Right atrium auricular region (tissue), 2 donors: ENCODE results near the gene PLXND1. TPM values are rescaled to one million over a fixed set of nuclear protein-coding genes. Genes with fewer than 3 reads are reported as not detected.

Experiments
- DNase-seq: peaks from one replicate; pipeline ENCODE4 v3.0.0-alpha.2; 2019; ENCODE audit warnings: low spot score
- H3K27ac ChIP-seq, 2 donors: fragments of 200-600 bp; sonication (generic); 1 replicate in 1 of 2; 2 replicates in 1 of 2; pipeline ENCODE4 v1.5.1; 2016 to 2019
- H3K27me3 ChIP-seq, 2 donors: fragments of 200-600 bp; sonication (generic); one replicate each; pipeline versions ENCODE4 v1.5.1 to v1.6.0; 2017 to 2019
- H3K36me3 ChIP-seq: fragments of 200-600 bp; sonication (generic); one replicate; pipeline ENCODE4 v1.5.1; 2016
- H3K4me1 ChIP-seq, 2 donors: fragments of 200-600 bp; sonication (generic); one replicate each; pipeline versions ENCODE4 v1.5.1 to v1.6.0; 2017 to 2019
- H3K4me3 ChIP-seq, 2 donors: fragments of 200-600 bp; sonication (generic); 1 replicate in 1 of 2; 2 replicates in 1 of 2; pipeline ENCODE4 v1.5.1; 2017 to 2019; ENCODE audit warnings: mild to moderate bottlenecking in 1 of 2, moderate library complexity in 1 of 2
- H3K9me3 ChIP-seq, 2 donors: fragments of 200-600 bp; sonication (generic); one replicate each; pipeline ENCODE4 v1.5.1; 2019
- total RNA-seq, 2 donors: library from RNA; depleted of rRNA; stranded (reverse); fragments of >200 nt; gene quantifications; one replicate each; pipeline ENCODE4 v1.1.0, GENCODE V29; 2016
- TF ChIP-seq, protein P1 (sequence below), 2 donors: fragments of 200-600 bp; sonication (generic); IDR thresholded peaks; one replicate each; pipeline ENCODE4 v1.5.1; 2019; ENCODE audit warnings: antibody characterized with exemption in 2 of 2

The PLXND1 gene
- total RNA-seq, 2 donors from 2014 or later, result 44.5 to 93.1 TPM

DNA sequence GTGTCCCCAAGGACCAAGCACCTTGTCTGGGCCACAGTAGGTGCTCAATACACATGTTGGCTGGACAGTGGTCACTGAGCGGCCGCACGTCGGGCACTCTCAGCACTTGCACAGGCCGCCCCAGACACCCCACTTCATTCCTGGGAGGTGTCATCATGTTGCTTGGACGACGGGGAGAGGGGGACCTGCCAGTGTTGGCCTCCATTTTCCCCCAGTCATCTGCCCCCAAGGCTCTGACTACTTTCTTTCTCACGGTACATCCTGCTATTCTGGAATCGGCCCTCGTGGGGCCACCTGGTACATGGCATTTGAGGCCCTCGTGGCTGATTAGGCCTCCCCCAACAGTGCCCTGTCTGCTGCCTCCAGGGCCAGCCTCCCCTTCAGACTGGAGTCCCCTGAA, 79.2 kb downstream of the PLXND1 start:
- H3K4me1 ChIP-seq, result peaks cover 0 to 6% of the 10 kb centered on the region in 2 donors
- H3K36me3 ChIP-seq, result no peaks in the 10 kb centered on the region
- no peak for DNase-seq
- H3K4me3 ChIP-seq, result no peak overlapping the region
- H3K27ac ChIP-seq, result no peak overlapping the region
- no peaks in the 10 kb centered on the region for H3K27me3 ChIP-seq
- no peaks in the 10 kb centered on the region for H3K9me3 ChIP-seq
- TF ChIP-seq, protein P1, sequence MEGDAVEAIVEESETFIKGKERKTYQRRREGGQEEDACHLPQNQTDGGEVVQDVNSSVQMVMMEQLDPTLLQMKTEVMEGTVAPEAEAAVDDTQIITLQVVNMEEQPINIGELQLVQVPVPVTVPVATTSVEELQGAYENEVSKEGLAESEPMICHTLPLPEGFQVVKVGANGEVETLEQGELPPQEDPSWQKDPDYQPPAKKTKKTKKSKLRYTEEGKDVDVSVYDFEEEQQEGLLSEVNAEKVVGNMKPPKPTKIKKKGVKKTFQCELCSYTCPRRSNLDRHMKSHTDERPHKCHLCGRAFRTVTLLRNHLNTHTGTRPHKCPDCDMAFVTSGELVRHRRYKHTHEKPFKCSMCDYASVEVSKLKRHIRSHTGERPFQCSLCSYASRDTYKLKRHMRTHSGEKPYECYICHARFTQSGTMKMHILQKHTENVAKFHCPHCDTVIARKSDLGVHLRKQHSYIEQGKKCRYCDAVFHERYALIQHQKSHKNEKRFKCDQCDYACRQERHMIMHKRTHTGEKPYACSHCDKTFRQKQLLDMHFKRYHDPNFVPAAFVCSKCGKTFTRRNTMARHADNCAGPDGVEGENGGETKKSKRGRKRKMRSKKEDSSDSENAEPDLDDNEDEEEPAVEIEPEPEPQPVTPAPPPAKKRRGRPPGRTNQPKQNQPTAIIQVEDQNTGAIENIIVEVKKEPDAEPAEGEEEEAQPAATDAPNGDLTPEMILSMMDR (IDR thresholded peaks at IDR 0.05), result no peak

DNA sequence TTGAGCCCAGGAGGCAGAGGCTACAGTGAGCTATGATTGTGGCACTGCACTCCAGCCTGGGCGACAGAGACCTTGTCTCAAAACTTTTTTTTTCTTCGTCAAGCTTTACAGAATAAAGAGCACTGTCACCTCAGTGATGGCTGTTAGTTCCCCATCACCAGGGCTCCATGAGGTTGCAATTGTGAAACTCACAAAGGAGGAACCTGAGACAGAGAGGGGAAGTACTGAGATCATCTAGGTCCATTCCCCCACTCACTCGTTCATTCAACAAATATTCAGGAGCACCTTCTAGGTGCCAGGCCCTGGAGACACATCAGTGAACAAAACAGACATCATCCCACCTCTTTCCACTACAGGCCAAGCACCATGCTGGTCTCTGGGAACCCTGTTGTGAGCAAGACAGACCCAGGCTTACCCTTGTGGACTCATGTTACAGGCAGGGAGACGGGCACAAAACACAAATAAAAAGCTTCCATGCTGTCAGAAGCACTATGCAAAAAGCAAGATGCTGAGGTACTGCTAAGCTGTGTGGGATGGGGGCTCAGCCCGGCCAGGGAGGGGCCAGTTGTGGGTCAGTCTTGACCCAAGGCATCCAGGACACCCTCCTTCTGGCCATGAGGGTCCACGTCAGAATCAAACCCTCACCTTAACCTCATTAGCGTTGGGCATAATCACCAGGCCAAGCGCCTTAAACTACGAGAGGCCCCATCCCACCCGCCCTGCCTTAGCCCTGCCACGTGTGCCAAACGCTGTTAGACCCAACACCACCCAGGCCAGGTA, 80.2 kb downstream of the PLXND1 start:
- Histone ChIP-seq H3K27me3 (no peaks in the 10 kb centered on the region), H3K4me1 (peaks cover 0 to 6% of the 10 kb centered on the region in 2 donors), H3K9me3 (no peaks in the 10 kb centered on the region), H3K27ac (no peak overlapping the region), H3K4me3 (no peak overlapping the region), H3K36me3 (no peaks in the 10 kb centered on the region)
- TF ChIP-seq, protein P1 (IDR thresholded peaks at IDR 0.05), result no peak
- no peak for DNase-seq

DNA sequence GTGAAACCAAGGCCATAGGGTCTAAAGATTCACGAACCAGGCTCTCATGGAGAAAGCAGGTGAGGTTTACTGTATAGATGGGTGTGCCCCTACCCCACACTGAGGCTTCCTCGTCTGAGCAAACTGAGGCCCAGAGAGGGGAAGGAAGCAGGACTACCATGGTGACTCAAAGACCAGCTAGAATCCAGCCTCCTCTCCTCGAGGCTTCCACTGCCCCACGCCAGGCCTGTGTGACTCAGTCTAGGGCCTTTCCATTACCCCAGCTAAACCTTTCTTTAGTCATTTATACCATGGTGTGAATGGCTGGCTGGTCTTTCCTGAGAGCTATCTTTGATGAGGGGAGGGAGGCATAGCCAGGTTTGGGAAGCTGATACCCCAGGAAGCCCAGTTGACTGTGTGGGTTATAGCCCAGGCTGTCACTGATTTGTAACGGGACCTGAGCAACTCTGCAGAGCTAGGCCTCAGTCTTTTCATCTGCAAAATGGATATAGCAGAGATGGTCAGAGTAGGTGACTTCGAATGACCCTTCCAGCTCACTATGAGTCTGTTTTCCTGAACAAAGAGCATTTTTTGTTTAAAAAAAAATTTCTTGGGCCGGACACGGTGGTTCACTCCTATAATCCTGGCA, 81.0 kb downstream of the PLXND1 start:
- no peaks in the 10 kb centered on the region for H3K36me3 ChIP-seq
- H3K4me3 ChIP-seq, result no peak overlapping the region
- H3K9me3 ChIP-seq, result no peaks in the 10 kb centered on the region
- TF ChIP-seq, protein P1 (IDR thresholded peaks at IDR 0.05), result no peak
- H3K27ac ChIP-seq, result no peak overlapping the region
- no peak for DNase-seq
- H3K4me1 ChIP-seq, result peaks cover 0 to 6% of the 10 kb centered on the region in 2 donors
- no peaks in the 10 kb centered on the region for H3K27me3 ChIP-seq

DNA sequence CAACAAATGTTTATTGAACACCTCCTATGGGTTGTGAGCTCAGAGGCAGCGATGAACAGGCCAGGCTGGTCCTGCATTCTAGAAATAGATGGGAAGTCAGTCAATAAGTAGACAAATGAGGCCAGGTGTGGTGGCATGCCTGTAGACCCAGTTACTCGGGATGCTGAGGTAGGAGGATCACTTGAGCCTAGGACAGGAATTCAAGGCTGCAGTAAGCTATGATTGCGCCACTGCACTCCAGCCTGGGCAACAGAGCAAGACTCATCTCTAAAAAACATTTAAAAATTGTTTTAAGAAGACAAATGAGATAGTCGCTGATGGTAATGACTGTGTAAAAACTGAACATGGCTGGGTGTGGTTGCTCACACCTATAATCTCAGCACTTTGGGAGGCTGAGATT, 82.4 kb downstream of the PLXND1 start:
- Histone ChIP-seq H3K9me3 (no peaks in the 10 kb centered on the region), H3K4me3 (no peak overlapping the region), H3K27ac (no peak overlapping the region), H3K36me3 (peaks cover 7% of the 10 kb centered on the region), H3K27me3 (no peaks in the 10 kb centered on the region), H3K4me1 (no peaks in the 10 kb centered on the region)
- no peak for DNase-seq
- TF ChIP-seq, protein P1 (IDR thresholded peaks at IDR 0.05), result no peak

DNA sequence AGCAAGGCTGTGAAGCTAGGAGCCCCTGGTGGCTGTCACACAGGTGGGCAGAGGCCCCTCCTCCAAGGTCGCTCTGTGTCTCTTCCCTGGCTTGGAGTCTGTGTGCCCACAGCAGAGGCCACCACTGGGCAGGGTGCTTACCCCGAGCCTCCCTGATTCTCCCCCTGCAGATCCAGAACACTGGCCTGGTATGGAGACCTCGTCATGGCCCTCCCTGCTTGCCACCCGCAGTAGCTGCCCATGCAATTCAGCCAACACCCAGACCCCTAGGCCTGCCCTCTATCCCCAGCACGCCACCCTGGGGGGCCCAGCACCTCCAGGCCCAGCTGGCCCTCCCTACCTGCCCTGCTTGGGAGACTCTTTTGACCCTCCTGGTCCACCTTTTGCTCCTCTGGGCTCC, 83.5 kb downstream of the PLXND1 start:
- no peak for DNase-seq
- TF ChIP-seq, protein P1 (IDR thresholded peaks at IDR 0.05), result no peak
- H3K4me1 ChIP-seq, result no peaks in the 10 kb centered on the region
- no peak overlapping the region for H3K27ac ChIP-seq
- H3K9me3 ChIP-seq, result no peaks in the 10 kb centered on the region
- no peaks in the 10 kb centered on the region for H3K27me3 ChIP-seq
- peaks cover 17% of the 10 kb centered on the region for H3K36me3 ChIP-seq
- no peak overlapping the region for H3K4me3 ChIP-seq
